Muscle layer of duodenum (tissue), 2 donors: ENCODE measurements around the gene TLCD3B.

Experiments used
- H3K27ac ChIP-seq: one replicate; pipeline ENCODE4 v1.7.0; 2013; ENCODE audit warnings: mild to moderate bottlenecking, low read length
- H3K27me3 ChIP-seq: one replicate; pipeline ENCODE4 v1.7.0; 2013; ENCODE audit warnings: low read depth, mild to moderate bottlenecking, control low read depth, low read length
- H3K36me3 ChIP-seq, 2 donors: one replicate each; pipeline ENCODE4 v1.7.0; 2013; ENCODE audit warnings: low read length in 2 of 2, control low read depth in 1 of 2, mild to moderate bottlenecking in 1 of 2; ENCODE audit not compliant: insufficient read depth in 2 of 2, control insufficient read depth in 1 of 2
- H3K4me1 ChIP-seq, 2 donors: one replicate each; pipeline ENCODE4 v1.7.0; 2013; ENCODE audit warnings: low read length in 2 of 2, mild to moderate bottlenecking in 2 of 2, control low read depth in 1 of 2, moderate library complexity in 1 of 2; ENCODE audit not compliant: insufficient read depth in 2 of 2, control insufficient read depth in 1 of 2
- H3K4me3 ChIP-seq, 2 donors: one replicate each; pipeline ENCODE4 v1.7.0; 2013; ENCODE audit warnings: low read length in 2 of 2, low read depth in 1 of 2, mild to moderate bottlenecking in 1 of 2
- H3K9me3 ChIP-seq, 2 donors: one replicate each; pipeline ENCODE4 v1.7.0; 2013; ENCODE audit warnings: low read length in 2 of 2, control low read depth in 1 of 2, mild to moderate bottlenecking in 1 of 2; ENCODE audit not compliant: control insufficient read depth in 1 of 2
- donor health status: healthy.

Gene TLCD3B

DNA sequence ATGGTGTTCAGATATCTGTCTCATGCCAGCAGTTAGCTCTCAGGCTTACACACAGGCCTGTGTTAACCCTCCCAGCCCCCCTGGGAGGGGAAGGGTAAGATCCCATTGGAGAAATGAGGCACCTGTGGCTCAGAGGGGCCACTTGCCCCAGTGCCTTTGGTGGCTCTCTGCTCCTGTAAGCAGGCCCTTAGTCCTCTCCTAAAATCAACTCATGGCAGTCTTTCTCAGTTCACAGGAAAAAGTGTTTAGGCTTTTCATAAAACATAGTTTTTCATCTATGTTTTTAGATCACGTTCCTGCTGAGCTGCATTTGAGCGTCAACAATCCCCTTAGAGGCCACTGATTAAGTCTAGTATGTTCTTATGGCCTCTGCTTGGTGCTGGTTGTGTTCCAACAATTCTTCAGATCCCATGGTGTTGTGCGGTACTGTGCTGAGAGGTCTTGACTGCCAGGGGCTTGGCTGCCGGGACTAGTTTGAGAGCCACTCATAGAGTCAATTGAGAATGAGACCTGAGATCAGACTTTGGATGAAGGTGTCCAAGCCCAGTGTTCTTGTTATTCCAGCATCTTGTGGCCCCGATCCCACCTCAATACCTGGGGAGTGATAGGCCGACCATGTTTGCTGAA, 46.8 kb downstream of the TLCD3B start:
- H3K27ac ChIP-seq, result no peak overlapping the region
- peaks cover 79 to 98% of the 10 kb centered on the region in 2 donors for H3K36me3 ChIP-seq
- no peak overlapping the region for H3K4me3 ChIP-seq
- no peaks in the 10 kb centered on the region for H3K4me1 ChIP-seq
- no peaks in the 10 kb centered on the region for H3K9me3 ChIP-seq
- no peaks in the 10 kb centered on the region for H3K27me3 ChIP-seq

- Histone ChIP-seq H3K27me3 (no peaks in the 10 kb centered on the region), H3K4me1 (no peaks in the 10 kb centered on the region), H3K4me3 (no peak overlapping the region), H3K9me3 (no peaks in the 10 kb centered on the region), H3K27ac (no peak overlapping the region), H3K36me3 (peaks cover 85 to 99% of the 10 kb centered on the region in 2 donors)
These were observed 47.5 kb downstream of the TLCD3B start for GRCh38 chr16:29983420-29984136.

DNA sequence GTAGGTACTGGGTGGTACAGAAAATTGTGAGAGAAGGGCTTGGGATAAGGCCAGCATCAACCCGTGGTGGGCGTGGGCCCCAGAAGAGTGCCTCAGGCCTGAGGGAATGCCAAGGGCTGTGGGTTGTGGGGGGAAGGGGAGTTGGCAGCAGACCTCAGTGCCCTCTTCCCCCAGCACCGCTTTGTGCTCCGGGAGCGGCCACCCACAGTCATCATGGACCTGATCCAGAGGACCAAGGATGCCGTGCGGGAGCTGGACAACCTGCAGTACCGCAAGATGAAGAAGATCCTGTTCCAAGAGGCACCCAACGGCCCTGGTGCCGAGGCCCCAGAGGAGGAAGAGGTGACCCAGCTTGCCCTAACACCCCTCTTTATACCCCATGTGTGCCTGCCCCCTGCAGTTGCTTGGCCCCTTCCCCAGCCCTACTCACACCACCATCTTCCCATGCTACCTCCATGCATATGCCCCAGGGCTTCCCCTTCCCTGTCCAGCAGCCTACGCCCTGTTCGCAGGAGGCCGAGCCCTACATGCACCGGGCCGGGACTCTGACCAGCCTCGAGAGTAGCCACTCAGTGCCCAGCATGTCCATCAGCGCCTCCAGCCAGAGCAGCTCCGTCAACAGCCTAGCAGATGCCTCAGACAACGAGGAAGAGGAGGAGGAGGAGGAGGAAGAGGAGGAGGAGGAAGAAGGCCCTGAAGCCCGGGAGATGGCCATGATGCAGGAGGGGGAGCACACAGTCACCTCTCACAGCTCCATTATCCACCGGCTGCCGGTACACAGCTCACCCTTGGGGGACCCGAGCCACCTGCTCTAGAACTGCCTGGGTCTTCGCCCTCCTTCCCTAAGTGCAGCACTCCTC, 48.3 kb downstream of the TLCD3B start:
- Histone ChIP-seq H3K9me3 (no peaks in the 10 kb centered on the region), H3K4me1 (no peaks in the 10 kb centered on the region), H3K36me3 (peaks cover 88 to 99% of the 10 kb centered on the region in 2 donors), H3K27ac (no peak overlapping the region), H3K4me3 (no peak overlapping the region), H3K27me3 (no peaks in the 10 kb centered on the region)

GRCh38 chr16:29978564-29979270, 52.4 kb downstream of the TLCD3B start:
- Histone ChIP-seq H3K4me1 (peaks cover 19 to 21% of the 10 kb centered on the region in 2 donors), H3K36me3 (peaks cover 56 to 59% of the 10 kb centered on the region in 2 donors), H3K9me3 (no peaks in the 10 kb centered on the region), H3K4me3 (no peak overlapping the region), H3K27me3 (no peaks in the 10 kb centered on the region), H3K27ac (no peak overlapping the region)

- Histone ChIP-seq H3K27ac (no peak overlapping the region), H3K4me3 (no peak overlapping the region), H3K36me3 (peaks cover 50 to 53% of the 10 kb centered on the region in 2 donors), H3K27me3 (no peaks in the 10 kb centered on the region), H3K4me1 (peaks cover 19 to 24% of the 10 kb centered on the region in 2 donors), H3K9me3 (no peaks in the 10 kb centered on the region)
These were observed 53.0 kb downstream of the TLCD3B start for GRCh38 chr16:29978081-29978480.

DNA sequence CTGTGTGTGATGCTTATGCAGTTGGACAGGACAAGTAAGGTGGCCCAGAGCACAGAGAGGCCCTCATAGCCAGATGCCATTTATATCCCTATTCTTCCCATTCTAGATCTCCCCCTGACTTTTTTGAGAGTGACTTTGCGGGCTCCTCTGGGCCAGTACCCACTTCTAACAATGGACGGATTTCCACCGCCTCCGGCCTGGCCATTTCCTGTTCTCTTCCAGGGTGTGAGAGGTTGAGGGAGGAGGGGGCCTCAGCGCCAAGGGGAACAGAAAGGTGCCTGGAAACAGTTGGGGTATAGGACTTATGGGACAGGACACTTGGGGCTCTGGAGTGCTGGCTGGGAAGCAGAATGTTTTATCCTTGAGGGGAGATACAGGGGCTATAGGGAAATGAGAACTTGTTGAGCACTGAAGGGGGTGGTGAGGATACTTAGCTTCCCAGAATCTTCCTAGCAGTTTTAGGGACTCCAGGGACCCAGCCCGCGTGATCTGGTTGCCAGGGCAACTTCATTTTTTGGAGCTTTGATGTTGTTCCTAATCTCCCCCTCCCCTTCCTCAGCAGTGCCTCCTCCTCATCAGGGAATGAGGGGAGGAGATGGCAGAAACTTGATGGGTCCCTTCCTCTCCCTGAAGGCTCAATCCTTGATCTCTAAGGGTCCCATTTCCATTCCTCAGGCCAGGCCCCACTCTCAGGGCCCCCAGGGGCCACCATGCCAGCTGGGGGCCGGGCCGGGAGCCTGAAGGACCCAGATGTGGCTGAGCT, 53.8 kb downstream of the TLCD3B start:
- Histone ChIP-seq H3K4me3 (peak overlapping the region in 1 of 2 donors; percentile 92), H3K27me3 (no peaks in the 10 kb centered on the region), H3K27ac (peak overlapping the region; percentile 13), H3K4me1 (peaks cover 19 to 26% of the 10 kb centered on the region in 2 donors), H3K9me3 (no peaks in the 10 kb centered on the region), H3K36me3 (peaks cover 43 to 44% of the 10 kb centered on the region in 2 donors)

- H3K36me3 ChIP-seq, result peaks cover 31 to 37% of the 10 kb centered on the region in 2 donors
- peaks cover 19 to 26% of the 10 kb centered on the region in 2 donors for H3K4me1 ChIP-seq
- no peaks in the 10 kb centered on the region for H3K9me3 ChIP-seq
- peak overlapping the region; percentile 91 to 92 for H3K4me3 ChIP-seq
- H3K27me3 ChIP-seq, result no peaks in the 10 kb centered on the region
- H3K27ac ChIP-seq, result peak overlapping the region; percentile 88
These were observed 55.1 kb downstream of the TLCD3B start for GRCh38 chr16:29975811-29976511.

DNA sequence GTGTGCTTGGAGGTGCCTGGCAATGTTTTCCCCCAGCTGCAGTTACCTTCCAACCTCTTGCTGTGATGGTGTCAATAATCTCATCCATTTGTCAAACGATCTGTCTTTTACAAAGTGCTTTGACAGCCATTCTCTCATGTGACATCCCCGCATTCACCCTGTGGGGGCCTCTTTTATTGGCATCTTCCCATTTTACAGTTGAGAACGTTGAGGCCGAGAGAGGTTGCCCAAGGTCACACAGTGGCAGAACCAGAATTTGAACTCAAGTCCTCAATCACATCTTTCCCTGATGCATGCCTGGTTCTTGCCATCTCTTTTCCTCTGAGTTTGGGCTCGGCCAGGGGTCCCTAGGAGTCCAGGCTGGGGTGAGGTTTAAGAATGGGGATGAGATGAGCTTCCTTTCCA, 55.9 kb downstream of the TLCD3B start:
- peak overlapping the region; percentile 91 to 92 for H3K4me3 ChIP-seq
- peaks cover 23 to 30% of the 10 kb centered on the region in 2 donors for H3K36me3 ChIP-seq
- H3K4me1 ChIP-seq, result peaks cover 19 to 26% of the 10 kb centered on the region in 2 donors
- peak overlapping the region; percentile 88 for H3K27ac ChIP-seq
- H3K9me3 ChIP-seq, result no peaks in the 10 kb centered on the region
- H3K27me3 ChIP-seq, result no peaks in the 10 kb centered on the region
